Measurements from ENCODE around the gene MMAA.
"Not testable (repeated sequence)": the region's sequence is repeated elsewhere in the genome, so short reads cannot be mapped to it uniquely, and the experiment has no call there.

The MMAA gene

GRCh38 chr4:145618210-145618931 is 814 bp upstream of the MMAA start:
- no peak; the same call in 1 of the 3 replicates for ATAC-seq
- TF ChIP-seq ZFP30 (CRISPR knock-in tag; IDR thresholded peaks at IDR 0.05) (no peak), SNAI2 (CRISPR knock-in tag; IDR thresholded peaks at IDR 0.05) (no peak), CREB5 (CRISPR knock-in tag; IDR thresholded peaks at IDR 0.05; ENCODE audit: low read depth) (no peak), CSRNP3 (CRISPR knock-in tag; IDR thresholded peaks at IDR 0.05) (no peak), TCF4 (CRISPR knock-in tag; IDR thresholded peaks at IDR 0.05; ENCODE audit: borderline replicate concordance) (no peak), OSR1 (CRISPR knock-in tag; IDR thresholded peaks at IDR 0.05) (no peak), RARB (CRISPR knock-in tag; IDR thresholded peaks at IDR 0.05) (no peak), GLIS3 (CRISPR knock-in tag; IDR thresholded peaks at IDR 0.05) (no peak), BACH2 (CRISPR knock-in tag; IDR thresholded peaks at IDR 0.05; ENCODE audit: borderline replicate concordance) (no peak), ZFP3 (CRISPR knock-in tag; IDR thresholded peaks at IDR 0.05) (no peak), POU6F1 (CRISPR knock-in tag; IDR thresholded peaks at IDR 0.05; ENCODE audit: borderline replicate concordance, low read depth) (no peak)

- peak; percentile 50 for ATAC-seq
- TF ChIP-seq CSDC2 (CRISPR knock-in tag; IDR thresholded peaks at IDR 0.05) (0 out of 2 replicates have a peak, but pooled peaks have one; percentile 49), ZNF8 (CRISPR knock-in tag; IDR thresholded peaks at IDR 0.05) (no peak)
These were observed 433 bp downstream of the MMAA start for GRCh38 chr4:145619639-145619996.

- ATAC-seq = not testable (repeated sequence)
These were observed 2.9 kb downstream of the MMAA start for GRCh38 chr4:145622067-145622466.

GRCh38 chr4:145623831-145624230 is 4.6 kb downstream of the MMAA start:
- TF ChIP-seq ISL1 (CRISPR knock-in tag; IDR thresholded peaks at IDR 0.05) (no peak), ESRRG (CRISPR knock-in tag; IDR thresholded peaks at IDR 0.05) (no peak), ZNF565 (CRISPR knock-in tag; conservative IDR thresholded peaks at IDR 0.05; ENCODE audit: low read depth) (no peak), SNAI2 (CRISPR knock-in tag; IDR thresholded peaks at IDR 0.05) (no peak), TOX (CRISPR knock-in tag; IDR thresholded peaks at IDR 0.05; ENCODE audit: borderline replicate concordance) (no peak), ARNTL (CRISPR knock-in tag; IDR thresholded peaks at IDR 0.05; ENCODE audit: borderline replicate concordance, low read depth) (no peak), GLIS3 (CRISPR knock-in tag; IDR thresholded peaks at IDR 0.05) (no peak), ZC3H10 (CRISPR knock-in tag; IDR thresholded peaks at IDR 0.05) (no peak), ZNF70 (CRISPR knock-in tag; IDR thresholded peaks at IDR 0.05) (no peak), PATZ1 (CRISPR knock-in tag; IDR thresholded peaks at IDR 0.05; ENCODE audit: borderline replicate concordance) (no peak), TSHZ2 (CRISPR knock-in tag; IDR thresholded peaks at IDR 0.05) (no peak), CSRNP3 (CRISPR knock-in tag; IDR thresholded peaks at IDR 0.05) (no peak), ZNF8 (CRISPR knock-in tag; IDR thresholded peaks at IDR 0.05) (no peak), ZFP3 (CRISPR knock-in tag; IDR thresholded peaks at IDR 0.05) (no peak), POU6F1 (CRISPR knock-in tag; IDR thresholded peaks at IDR 0.05; ENCODE audit: borderline replicate concordance, low read depth) (no peak), PPARA (CRISPR knock-in tag; IDR thresholded peaks at IDR 0.05; ENCODE audit: borderline replicate concordance) (no peak), TCF4 (CRISPR knock-in tag; IDR thresholded peaks at IDR 0.05; ENCODE audit: borderline replicate concordance) (no peak)
- ATAC-seq = no peak

All from SK-N-SH treated with all-trans-retinoic acid at 6 μM for 48 hours (cell line).